Measurements from ENCODE around the gene CASP10. TPM values are rescaled to one million over a fixed set of nuclear protein-coding genes. Genes with fewer than 3 reads are reported as not detected.

CASP10 gene
- polyA plus RNA-seq, 1 experiment, result 0.83 TPM

DNA sequence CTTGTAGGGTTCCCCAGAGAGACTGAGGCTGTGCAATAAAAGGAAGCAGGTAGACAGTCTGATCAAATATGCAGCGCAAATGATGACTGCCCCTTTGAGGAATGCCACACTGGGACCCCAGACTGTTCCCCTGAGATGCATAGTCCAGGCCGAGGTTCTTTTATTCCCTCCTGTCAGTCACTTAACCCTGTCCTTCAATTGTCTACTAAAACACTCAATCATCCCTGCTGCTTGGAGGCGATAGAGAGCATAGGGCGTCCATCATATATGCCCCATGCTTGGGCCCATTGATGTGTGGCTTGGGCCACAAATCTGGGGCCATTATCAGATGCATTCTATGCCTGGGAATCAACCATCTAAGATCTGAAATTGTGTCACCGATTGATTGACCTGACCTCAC, 61.9 kb downstream of the CASP10 start:
- Histone ChIP-seq H3K27me3 (ENCODE audit: control insufficient read depth, insufficient read depth, low read length) (no peaks in the 10 kb centered on the region), H3K36me3 (ENCODE audit: control insufficient read depth, insufficient read depth, low read length) (no peaks in the 10 kb centered on the region), H3K4me3 (ENCODE audit: low read depth, low read length) (no peak overlapping the region)
- DNase-seq (ENCODE audit: low read depth), result no peak
- POLR2A ChIA-PET, result no interaction called here
- CTCF ChIA-PET, result interaction anchor here (1.1 kb wide), 1 partner anchor 8 kb away, joined by 4 read pairs; no protein-coding TSS in a partner anchor
- TF ChIP-seq, protein P1, sequence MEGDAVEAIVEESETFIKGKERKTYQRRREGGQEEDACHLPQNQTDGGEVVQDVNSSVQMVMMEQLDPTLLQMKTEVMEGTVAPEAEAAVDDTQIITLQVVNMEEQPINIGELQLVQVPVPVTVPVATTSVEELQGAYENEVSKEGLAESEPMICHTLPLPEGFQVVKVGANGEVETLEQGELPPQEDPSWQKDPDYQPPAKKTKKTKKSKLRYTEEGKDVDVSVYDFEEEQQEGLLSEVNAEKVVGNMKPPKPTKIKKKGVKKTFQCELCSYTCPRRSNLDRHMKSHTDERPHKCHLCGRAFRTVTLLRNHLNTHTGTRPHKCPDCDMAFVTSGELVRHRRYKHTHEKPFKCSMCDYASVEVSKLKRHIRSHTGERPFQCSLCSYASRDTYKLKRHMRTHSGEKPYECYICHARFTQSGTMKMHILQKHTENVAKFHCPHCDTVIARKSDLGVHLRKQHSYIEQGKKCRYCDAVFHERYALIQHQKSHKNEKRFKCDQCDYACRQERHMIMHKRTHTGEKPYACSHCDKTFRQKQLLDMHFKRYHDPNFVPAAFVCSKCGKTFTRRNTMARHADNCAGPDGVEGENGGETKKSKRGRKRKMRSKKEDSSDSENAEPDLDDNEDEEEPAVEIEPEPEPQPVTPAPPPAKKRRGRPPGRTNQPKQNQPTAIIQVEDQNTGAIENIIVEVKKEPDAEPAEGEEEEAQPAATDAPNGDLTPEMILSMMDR (IDR thresholded peaks at IDR 0.05; ENCODE audit: insufficient read depth, low read depth, low read length), result no peak

DNA sequence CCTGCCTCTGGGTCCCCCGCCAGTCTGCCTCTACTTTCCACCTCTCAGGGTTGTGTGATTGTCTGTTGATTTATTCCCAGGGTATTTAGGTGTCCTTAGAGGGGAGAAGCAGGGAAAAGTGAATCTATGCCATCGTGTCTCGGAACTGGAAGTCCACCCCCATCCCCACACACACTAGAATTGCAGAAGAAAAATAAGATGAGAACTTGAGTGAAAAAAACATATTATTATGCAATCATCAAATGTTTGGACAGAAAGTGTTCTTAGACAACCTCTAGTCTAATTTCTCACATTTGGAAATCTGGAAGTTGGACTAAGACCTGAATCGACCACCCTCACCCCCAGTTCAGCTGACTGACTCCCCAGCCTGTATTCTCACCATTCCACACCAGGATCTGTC, 63.3 kb downstream of the CASP10 start:
- H3K36me3 ChIP-seq (ENCODE audit: control insufficient read depth, insufficient read depth, low read length), result no peaks in the 10 kb centered on the region
- no peaks in the 10 kb centered on the region for H3K27me3 ChIP-seq (ENCODE audit: control insufficient read depth, insufficient read depth, low read length)
- H3K4me3 ChIP-seq (ENCODE audit: low read depth, low read length), result no peak overlapping the region
- TF ChIP-seq, protein P1 (IDR thresholded peaks at IDR 0.05; ENCODE audit: insufficient read depth, low read depth, low read length), result no peak
- CTCF ChIA-PET, result no interaction called here
- DNase-seq (ENCODE audit: low read depth), result no peak
- POLR2A ChIA-PET, result no interaction called here

DNA sequence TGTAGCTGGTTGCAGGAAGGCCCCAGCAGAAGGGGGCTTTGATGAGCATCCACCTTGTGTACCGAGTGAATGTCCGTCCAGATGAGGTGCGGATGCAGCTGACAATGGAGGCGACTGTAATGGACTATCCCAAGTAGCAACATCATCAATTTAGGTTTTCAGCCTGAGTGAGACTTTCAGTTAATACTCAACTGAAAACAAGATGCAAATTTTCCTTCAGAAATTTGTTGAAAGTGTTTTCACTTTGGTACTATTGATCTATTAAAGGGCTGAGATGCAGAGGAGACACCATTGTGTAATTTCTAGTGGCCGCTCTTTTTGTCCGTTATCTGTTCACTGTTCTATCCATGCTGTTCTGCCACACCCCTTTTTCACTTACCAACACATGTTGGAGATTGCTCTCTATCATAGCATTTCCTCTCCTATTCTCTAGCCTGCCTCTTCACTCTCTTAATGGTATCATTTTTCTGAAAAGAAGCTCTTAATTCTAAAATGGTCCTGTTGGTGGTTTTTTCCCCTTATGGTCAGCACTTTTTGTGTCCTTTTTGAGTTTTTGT, 65.4 kb downstream of the CASP10 start:
- ChIA-PET POLR2A (no interaction called here), CTCF (no interaction called here)
- no peak for DNase-seq (ENCODE audit: low read depth)
- no peaks in the 10 kb centered on the region for H3K36me3 ChIP-seq (ENCODE audit: control insufficient read depth, insufficient read depth, low read length)
- no peak overlapping the region for H3K4me3 ChIP-seq (ENCODE audit: low read depth, low read length)
- TF ChIP-seq, protein P1 (IDR thresholded peaks at IDR 0.05; ENCODE audit: insufficient read depth, low read depth, low read length), result no peak
- no peaks in the 10 kb centered on the region for H3K27me3 ChIP-seq (ENCODE audit: control insufficient read depth, insufficient read depth, low read length)

DNA sequence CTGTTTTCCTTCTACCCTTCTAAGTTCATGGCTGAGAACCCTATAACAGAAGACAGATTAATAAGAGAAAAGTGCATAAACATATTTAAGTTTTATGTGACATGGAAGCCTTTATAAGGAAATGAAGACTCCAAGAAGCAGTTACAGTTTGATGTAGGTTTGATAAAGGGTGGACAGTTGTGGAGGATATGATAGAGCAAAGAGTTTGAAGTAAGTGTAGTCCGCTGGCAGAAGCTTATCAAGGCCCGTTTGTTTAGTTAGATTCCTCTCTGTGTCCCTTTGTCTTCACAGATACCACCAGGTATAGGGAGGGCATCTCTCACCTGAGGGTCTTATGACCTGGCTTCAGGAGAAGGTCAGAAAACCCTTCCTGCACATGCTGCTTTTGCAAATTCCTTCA, 66.9 kb downstream of the CASP10 start:
- DNase-seq (ENCODE audit: low read depth), result no peak
- ChIA-PET CTCF (no interaction called here), POLR2A (no interaction called here)
- H3K27me3 ChIP-seq (ENCODE audit: control insufficient read depth, insufficient read depth, low read length), result no peaks in the 10 kb centered on the region
- H3K4me3 ChIP-seq (ENCODE audit: low read depth, low read length), result no peak overlapping the region
- H3K36me3 ChIP-seq (ENCODE audit: control insufficient read depth, insufficient read depth, low read length), result no peaks in the 10 kb centered on the region
- TF ChIP-seq, protein P1 (IDR thresholded peaks at IDR 0.05; ENCODE audit: insufficient read depth, low read depth, low read length), result no peak

DNA sequence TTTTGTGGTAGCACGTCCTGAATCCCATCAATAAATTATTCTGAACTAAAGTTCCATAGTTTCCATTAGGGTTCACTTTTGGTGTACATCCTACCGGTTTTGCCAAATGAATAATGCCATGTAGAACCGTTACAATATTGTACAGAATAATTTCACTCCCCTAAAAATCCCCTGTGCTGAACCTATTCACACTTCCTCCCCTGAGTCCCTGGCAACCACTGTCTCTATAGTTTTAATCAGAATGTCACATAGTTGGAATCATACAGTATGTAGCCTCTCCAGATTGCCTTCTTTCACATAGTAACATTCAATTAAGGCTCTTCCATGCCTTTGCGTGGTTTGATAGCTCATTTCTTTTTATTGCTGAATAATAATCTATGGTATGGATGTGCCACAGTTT, 67.8 kb downstream of the CASP10 start:
- CTCF ChIA-PET, result no interaction called here
- POLR2A ChIA-PET, result no interaction called here
- DNase-seq (ENCODE audit: low read depth), result no peak
- Histone ChIP-seq H3K4me3 (ENCODE audit: low read depth, low read length) (no peak overlapping the region), H3K36me3 (ENCODE audit: control insufficient read depth, insufficient read depth, low read length) (no peaks in the 10 kb centered on the region), H3K27me3 (ENCODE audit: control insufficient read depth, insufficient read depth, low read length) (no peaks in the 10 kb centered on the region)
- TF ChIP-seq, protein P1 (IDR thresholded peaks at IDR 0.05; ENCODE audit: insufficient read depth, low read depth, low read length), result no peak

All from BJ (cell line).